Left ventricle myocardium superior (tissue), 1 donor: Measurements from ENCODE around the gene HSF4. TPM values are rescaled to one million over a fixed set of nuclear protein-coding genes. Genes with fewer than 3 reads are reported as not detected.

Experiments
- ATAC-seq: fragments of 200-7000 bp; cut with Tn5 transposase; one replicate; pipeline ENCODE4 v1.9.1; 2020; ENCODE audit warnings: mild to moderate bottlenecking, moderate library complexity
- DNase-seq: peaks from one replicate; pipeline ENCODE4 v3.0.0-alpha.2; 2020
- intact Hi-C: fragments of 100-400 bp; cut with micrococcal nuclease; formaldehyde crosslinking; loops from one replicate; pipeline ENCODE4 v1.11.0; 2022
- total RNA-seq: library from RNA; stranded (reverse); fragmentation: NEBNext Ultra II Directional; extraction: Animal tissue kit (Norgen Biotek cat#: 25700); gene quantifications from one replicate; pipeline ENCODE4 v1.2.1, GENCODE V29; 2021
- donor health status: DM: no; HTN: yes; CAD: no; lungs with severe emphysema.

Gene HSF4
- total RNA-seq, 1 donor from 2014 or later, result 71.0 TPM

DNA sequence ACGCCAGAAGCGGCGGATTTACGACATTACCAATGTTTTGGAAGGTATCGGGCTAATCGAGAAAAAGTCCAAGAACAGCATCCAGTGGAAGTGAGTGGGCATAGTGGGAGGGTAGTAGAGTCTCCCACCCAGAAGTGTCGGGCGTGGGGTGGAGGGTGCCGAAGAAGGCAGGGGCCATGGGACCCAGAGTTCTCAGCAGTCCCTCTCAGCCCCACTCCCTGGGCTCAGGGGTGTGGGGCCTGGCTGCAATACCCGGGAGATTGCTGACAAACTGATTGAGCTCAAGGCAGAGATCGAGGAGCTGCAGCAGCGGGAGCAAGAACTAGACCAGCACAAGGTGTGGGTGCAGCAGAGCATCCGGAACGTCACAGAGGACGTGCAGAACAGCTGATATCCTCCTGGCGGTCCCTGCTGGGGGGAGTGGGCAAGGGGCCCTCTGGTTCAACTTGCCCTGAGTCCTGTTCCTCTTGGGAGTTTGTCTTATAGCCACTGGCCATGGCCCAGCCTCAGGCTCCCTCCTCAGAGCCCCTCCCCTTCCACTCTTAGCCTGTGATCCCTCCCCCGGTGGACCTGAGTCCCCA lies 28.3 kb downstream of the HSF4 start:
- no peak for DNase-seq
- intact Hi-C loops, result no loop called here
- no peak for ATAC-seq

DNA sequence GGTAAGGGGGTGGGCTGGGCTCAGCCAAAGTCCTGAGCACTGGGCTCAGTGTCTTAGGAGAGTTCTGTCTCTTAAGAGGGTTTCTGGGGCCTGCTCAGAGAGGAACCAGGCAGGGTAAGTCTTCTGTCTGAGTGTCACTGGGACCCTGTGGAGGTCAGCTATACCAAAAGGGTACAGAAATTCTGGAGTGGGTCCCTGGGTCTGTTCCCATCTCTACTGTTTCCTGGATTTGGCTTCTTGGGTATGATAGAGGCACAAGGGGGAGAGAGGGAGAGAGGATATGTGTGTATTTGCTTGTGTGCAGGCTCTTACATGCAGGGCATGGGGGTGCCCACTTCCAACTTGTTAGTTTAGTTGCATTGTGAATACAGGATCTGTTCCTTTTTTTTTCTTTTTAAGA lies 29.0 kb downstream of the HSF4 start:
- no peak for ATAC-seq
- DNase-seq, result no peak
- intact Hi-C loops, result no loop called here

DNA sequence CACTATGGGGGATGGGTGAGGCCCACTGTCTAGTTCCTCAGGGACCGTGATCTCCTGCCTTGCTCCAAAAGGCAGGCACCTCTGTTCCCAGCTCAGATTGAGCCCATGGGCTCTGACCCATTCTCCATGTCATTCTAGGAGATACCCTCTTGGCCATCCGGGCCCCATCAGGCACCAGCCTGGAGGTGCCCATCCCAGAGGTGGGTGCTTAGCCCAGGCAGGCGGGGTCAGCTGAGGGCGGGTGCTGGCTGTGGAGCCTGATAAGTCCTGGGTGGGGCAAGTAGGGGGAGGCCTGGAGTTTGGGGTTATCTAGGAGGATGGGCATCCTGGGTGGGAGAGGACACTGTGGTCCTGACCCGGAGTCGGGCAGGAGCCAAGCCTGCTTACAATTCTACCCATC lies 29.7 kb downstream of the HSF4 start:
- intact Hi-C loops, result no loop called here
- DNase-seq (no peak), ATAC-seq (no peak)

DNA sequence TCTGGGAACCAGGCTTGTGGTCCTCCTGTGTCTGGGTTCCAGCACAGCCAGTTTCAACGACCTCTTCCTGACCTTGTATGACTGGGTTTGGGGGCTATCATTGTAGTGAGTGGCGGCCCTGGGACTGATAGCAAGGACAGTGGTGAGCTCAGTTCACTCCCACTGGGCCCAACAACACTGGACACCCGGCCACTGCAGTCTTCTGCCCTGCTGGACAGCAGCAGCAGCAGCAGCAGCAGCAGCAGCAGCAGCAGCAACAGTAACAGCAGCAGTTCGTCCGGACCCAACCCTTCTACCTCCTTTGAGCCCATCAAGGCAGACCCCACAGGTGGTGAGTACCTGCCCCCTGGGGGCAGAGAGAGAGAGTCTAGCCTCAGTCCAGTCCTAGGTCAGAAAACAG lies 31.1 kb downstream of the HSF4 start:
- intact Hi-C loops, result no loop called here
- no peak for ATAC-seq
- DNase-seq, result no peak

DNA sequence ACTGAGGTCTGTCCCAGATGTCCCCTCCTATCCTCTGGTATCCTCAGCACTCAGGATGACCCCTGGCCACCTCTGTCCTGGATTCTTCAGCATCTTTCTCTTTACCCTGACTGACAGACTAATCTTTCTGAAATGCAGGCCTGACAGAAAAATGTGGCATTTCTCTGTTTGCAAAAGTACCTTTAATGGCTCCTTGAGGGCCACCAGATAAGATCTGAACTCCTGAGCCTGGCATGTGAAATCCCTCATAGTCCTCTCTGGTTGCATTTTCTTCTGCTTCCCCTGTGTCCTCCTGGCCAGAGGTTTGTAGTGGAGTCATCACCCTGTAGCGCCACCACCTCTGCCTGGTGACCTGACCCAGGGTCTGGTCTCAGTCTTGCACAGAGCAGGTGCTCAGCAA lies 32.3 kb downstream of the HSF4 start:
- ATAC-seq (no peak), DNase-seq (no peak)
- intact Hi-C loops, result no loop called here

DNA sequence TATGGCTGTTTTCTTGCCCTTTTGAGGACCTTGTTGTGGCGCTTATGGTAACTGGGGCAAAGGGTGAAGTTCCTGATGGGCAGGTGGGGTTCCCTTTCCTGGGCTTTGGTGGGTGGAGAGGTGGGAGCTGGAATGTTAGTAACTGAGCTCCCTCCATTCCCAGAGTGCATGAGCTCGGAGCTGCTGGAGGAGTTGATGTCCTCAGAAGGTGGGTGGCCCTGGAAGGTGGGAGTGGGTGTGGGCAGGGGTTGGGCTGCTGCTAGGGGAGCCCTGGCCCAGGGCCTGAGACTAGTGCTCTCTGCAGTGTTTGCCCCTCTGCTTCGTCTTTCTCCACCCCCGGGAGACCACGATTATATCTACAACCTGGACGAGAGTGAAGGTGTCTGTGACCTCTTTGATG lies 33.2 kb downstream of the HSF4 start:
- ATAC-seq (no peak), DNase-seq (no peak)
- intact Hi-C loops, result no loop called here

DNA sequence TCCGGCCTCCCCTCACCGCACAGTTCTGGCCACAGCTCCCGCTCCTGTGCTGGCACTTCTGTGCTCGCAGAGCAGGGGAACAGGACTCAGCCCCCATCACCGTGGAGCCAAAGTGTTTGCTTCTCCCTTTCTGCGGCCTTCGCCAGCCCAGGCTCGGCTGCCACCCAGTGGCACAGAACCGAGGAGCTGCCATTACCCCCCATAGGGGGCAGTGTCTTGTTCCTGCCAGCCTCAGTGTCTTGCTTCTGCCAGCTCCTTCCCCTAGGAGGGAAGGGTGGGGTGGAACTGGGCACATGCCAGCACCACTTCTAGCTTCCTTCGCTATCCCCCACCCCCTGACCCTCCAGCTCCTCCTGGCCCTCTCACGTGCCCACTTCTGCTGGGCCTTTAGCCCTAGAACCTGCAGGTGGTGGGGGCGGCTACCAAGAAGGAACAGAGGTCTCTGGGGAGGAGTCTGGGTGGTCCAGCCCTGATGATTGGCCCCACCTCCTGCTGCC lies 33.7 kb downstream of the HSF4 start:
- DNase-seq (peak; percentile 61), ATAC-seq (peak; percentile 50)
- intact Hi-C loops, result no loop called here

DNA sequence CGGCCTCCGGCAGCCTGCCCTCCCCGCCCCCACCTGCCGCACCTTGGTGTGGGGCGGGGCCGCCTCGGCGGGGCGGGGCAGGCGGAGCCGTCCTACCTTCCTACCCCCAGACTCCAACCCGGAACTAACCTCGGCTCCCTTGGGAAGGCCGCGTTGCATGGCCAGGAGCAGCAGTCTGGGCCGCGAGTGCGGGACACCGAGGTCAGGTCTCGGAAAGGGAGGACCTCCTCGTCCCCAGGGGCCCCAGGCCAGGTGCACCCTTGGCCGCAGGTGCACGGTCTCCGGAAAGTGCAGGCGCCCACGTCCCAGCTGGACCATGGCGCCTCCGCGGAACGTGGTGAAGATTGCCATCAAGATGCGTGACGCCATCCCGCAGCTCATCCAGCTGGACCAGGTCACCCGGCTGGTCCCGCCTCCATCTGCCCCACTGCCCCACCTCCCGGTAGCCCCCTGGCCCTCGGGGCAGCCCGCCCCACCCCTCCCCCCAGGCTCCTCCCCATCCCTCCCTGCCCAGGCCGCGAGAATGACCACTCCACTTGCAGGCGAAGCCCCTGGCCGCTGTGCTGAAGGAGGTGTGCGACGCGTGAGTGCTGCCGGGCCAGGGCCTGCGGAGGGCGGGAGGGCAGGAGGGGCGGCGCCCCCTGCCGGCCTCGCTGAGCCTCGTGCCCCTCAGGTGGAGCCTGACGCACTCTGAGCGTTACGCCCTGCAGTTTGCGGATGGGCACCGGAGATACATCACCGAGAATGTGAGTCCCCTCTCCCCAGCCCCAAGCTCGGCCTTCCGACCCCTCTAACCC lies 34.7 kb downstream of the HSF4 start, which contains the start of gene ELMO3:
Gene ELMO3, plus strand, starts transcription at position 121 of the 797 bp plus-strand sequence. Its CDS starts 196 bp downstream, at position 317.
- DNase-seq (no peak), ATAC-seq (peak; percentile 39)
- intact Hi-C loops, result no loop called here

DNA sequence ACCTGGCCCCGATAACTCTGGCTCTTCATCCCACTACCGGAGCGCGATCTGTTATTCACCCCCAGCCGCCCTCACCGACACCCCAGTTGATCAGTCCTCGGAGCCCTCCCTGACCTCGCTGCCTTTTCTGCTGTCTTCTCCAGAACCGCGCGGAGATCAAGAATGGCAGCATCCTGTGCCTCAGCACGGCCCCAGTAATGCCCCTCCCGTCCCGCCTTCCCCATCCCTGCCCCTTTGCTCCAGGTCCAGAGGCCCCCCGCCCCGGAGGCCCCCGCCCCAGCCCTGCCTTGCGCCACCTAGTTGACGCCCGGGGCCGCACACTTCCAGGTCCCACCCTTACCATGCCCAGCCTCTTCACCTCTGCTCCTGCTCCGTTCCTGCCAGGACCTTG lies 35.3 kb downstream of the HSF4 start:
- intact Hi-C loops, result no loop called here
- peak; percentile 4 for ATAC-seq
- DNase-seq, result no peak

DNA sequence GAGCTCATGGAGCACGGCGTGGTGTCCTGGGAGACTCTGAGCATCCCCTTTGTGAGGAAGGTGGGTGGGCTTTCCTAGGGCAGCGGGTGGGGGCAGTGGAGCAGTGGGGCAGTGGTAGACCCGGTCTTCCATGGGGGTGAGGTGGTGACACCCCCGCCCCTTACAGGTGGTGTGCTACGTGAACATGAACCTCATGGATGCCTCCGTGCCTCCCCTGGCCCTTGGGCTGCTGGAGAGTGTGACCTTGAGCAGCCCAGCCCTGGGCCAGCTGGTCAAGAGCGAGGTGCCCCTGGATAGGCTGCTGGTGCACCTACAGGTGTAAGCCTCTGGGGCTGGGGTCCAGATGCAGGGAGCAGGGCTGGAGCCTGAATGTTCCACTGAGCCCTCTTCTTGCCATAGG lies 35.9 kb downstream of the HSF4 start:
- intact Hi-C loops, result no loop called here
- DNase-seq (no peak), ATAC-seq (no peak)

DNA sequence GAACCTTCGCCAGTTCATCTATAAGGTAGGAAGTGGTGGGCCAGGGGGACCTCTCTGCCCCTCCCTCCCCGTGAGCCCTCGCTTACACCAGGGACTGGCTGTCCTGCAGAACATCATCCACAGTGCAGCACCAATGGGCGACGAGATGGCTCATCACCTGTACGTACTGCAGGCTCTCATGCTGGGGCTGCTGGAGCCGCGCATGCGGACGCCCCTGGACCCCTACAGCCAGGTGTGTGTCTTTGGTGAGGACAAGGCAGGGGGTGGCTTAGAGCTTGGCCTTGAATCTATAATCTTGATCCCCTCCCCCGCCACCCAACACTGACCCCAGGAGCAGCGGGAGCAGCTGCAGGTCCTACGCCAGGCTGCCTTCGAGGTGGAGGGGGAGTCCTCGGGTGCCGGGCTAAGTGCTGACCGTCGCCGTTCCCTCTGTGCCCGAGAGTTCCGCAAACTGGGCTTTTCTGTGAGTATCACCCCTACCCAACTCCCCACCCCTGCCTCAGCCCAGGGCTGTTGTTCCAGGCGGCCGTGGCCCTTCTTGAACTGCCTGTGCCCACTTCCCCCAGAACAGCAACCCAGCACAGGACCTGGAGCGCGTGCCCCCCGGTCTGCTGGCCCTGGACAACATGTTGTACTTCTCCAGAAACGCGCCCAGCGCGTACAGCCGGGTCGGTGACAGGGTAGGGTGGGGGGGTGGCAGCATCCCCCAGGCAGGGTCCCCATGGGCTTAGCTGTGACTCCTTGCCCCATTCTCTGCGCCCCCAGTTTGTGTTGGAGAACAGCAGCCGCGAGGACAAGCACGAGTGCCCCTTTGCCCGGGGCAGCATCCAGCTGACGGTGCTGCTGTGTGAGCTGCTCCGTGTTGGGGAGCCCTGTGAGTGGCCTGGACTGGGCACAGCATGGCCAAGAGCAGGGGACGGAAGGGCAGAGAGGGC lies 37.1 kb downstream of the HSF4 start:
- DNase-seq (no peak), ATAC-seq (no peak)
- intact Hi-C loops, result no loop called here

DNA sequence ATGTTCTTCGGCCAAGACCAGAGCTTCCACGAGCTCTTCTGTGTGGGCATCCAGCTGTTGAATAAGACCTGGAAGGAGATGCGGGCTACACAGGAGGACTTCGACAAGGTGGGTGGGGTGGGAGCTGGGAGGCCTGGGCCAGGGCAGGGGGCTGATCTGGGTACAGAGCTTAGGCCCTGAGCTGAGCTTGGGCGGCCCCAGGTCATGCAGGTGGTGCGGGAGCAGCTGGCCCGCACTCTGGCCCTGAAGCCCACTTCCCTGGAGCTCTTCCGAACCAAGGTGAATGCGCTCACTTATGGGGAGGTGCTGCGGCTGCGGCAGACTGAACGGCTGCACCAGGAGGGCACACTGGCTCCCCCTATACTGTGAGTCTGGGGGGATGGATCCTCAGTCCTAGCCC lies 37.9 kb downstream of the HSF4 start:
- ATAC-seq, result no peak
- intact Hi-C loops, result no loop called here
- no peak for DNase-seq

DNA sequence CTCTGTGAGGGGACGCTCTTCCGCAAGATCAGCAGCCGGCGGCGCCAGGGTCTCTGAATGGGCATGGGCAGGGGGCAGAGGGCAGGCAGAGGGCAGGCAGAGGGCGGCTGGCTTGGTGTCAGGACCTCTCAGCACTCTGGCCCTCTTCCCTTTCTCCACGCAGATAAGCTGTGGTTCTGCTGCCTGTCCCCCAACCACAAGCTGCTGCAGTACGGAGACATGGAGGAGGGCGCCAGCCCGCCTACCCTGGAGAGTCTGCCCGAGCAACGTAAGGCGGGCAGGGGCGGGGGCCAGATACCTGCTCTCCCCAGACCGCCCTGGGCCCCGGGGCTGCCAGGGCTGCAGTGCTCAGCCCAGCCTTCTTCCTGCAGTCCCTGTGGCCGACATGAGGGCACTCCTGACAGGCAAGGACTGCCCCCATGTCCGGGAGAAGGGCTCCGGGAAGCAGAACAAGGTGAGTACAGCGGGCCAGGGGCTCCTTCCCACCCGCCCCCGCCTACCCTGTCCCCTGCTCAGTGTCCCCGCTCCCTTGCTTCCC lies 38.5 kb downstream of the HSF4 start:
- no peak for ATAC-seq
- intact Hi-C loops, result no loop called here
- no peak for DNase-seq

DNA sequence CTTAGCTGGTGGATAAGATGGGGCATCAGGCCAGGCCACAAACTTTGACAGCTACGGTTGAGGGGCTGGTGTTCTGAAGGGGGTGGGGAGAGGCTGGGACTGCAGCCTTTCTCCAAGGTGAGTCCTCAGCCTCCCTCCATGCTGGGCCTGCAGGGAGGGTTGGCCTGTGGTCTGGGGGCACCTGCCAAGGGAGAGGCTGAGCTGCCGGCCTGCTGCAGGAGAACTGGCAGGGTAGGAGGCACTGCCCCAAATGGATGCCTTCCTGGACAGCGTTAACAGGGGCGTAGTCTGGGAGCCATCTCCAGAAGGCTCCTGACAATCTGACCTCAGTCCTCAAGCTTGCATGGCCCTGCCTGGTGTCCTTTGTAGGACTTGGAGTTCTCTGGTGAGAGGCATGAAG lies 39.5 kb downstream of the HSF4 start:
- DNase-seq, result no peak
- no peak for ATAC-seq
- intact Hi-C loops, result no loop called here

DNA sequence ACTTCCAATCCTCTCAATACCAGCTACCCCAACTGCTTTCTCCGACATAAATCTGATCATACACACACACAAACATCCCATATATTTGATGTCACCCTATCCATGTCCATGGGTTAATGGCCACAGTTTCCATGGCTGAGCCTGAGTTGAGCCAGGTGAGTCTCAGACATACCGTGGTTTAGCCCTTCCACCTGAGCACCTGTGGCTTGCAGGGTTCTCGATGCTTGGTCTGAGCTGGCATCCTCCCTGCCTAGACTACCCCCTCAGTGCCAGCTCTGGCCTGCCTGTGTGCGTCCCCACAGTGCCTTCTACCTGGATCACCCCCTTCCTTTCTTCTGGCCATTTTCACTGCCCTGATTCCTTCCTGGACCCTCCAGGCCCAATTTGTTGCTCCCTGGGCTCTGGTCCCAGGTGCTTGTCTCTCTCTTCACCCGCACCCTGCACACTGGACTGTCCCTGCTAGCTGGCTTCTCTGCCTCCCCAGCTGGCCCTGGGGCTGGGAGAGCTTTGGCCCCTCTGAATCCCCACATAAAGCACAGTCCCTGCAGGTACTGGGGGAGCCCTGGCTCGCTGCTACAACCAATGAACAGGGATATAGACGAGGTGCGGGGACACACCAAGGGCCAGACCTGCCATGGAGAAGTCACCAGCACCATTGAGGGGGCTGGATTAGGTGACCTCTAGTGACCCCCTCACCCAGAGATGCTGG lies 41.7 kb downstream of the HSF4 start:
- intact Hi-C loops, result no loop called here
- DNase-seq, result no peak
- ATAC-seq, result no peak

DNA sequence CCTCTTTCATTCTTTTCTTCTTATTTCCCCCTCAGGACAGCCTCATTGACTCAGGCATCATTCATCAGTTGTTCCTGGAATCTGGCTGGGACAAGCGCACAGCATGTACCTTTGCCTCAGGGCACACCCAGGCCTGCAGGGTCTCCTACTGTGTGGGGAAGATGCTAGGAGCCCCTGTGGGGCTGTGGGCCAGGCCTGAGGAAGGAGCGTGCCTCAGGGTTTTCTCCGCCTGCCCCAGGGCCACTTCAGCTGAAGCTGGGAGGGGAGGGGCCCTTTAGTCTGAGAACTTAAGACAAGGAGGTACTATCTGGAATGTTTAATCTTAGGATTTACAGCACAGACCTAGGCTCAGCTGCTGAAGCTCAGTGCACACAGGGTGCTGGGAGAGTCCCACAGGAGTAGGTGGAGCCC lies 42.3 kb downstream of the HSF4 start:
- DNase-seq, result no peak

DNA sequence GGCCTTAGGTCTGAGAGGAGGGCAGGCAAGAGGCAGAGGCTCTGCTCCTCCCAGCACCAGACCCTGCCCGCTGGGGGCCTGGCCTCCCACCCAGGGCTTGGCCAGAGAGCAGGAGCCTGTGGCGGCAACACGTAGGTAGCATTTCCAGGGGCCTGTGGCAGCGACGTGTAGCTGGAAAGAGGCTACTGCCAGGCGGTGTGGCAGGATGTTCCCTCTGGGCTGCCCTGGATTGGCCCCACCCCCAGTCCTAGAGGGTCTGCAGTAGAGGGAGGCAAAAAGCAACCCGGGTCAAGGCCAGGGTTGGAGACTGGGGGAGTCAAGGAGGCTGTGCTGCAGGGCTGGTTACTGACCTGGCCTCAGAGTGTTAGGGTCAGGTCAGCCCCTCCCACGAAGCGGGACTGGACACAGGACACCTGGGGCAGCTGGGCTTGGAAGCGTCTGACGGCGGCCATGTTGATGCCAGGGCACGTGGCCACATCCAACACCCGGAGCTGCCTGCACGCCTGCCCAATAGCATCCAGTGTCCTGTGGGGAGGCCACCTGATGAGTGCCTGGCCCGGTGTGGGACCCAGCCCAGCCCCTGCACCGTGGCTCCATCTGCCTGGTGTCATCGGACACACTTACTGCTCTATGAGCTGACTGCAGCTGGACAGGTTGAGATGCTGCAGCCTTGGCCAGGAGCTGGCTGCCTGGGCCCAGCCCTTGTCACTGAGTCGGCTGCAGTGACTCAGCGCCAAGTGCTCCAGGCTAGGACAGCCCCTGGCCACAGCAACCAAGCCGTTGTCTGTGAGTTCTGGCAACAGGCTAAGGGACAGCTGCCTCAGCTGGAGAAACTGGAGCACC lies 42.9 kb downstream of the HSF4 start:
- intact Hi-C loops, result no loop called here
- DNase-seq (no peak), ATAC-seq (no peak)

More for the DNA sequence above, 42.3 kb downstream of the HSF4 start:
- intact Hi-C loops, result no loop called here
- ATAC-seq, result no peak
